HL-60 (cell line): ENCODE measurements around the gene TRPM6.

Source experiments
- DNase-seq, 2 experiments: peaks; one replicate each; pipeline ENCODE4 v3.0.0-alpha.2; 2010 to 2020; ENCODE audit warnings: low read depth in 1 of 2, low spot score in 1 of 2
- H3K27ac ChIP-seq: fragments of 250-450 bp; sonication (Bioruptor Pico); replicated peaks from 2 replicates; pipeline ENCODE4 v1.5.1; 2020; ENCODE audit warnings: mild to moderate bottlenecking, moderate library complexity
- H3K27me3 ChIP-seq: fragments of 250-450 bp; sonication (Bioruptor Pico); 2 replicates; pipeline ENCODE4 v1.5.1; 2021; ENCODE audit warnings: mild to moderate bottlenecking, moderate library complexity; ENCODE audit not compliant: insufficient read depth, poor library complexity, severe bottlenecking
- H3K4me3 ChIP-seq: replicated peaks from 2 replicates; pipeline ENCODE4 v1.5.1; 2011; ENCODE audit warnings: mild to moderate bottlenecking, control low read depth, low read length; ENCODE audit not compliant: insufficient read depth
- CTCF ChIP-seq: IDR thresholded peaks from one replicate; pipeline ENCODE4 v1.5.1; 2011; ENCODE audit warnings: low read length, control low read depth, inconsistent platforms; ENCODE audit not compliant: insufficient read depth
- GABPA ChIP-seq: IDR thresholded peaks from 2 replicates; pipeline ENCODE4 v1.6.1; 2012; ENCODE audit warnings: low read depth
- POLR2AphosphoS5 ChIP-seq: IDR thresholded peaks from 2 replicates; pipeline ENCODE4 v1.6.1; 2012; ENCODE audit warnings: low read depth
- SPI1 ChIP-seq: IDR thresholded peaks from 2 replicates; pipeline ENCODE4 v1.6.1; 2012; ENCODE audit warnings: low read depth, mild to moderate bottlenecking, borderline replicate concordance
- TF ChIP-seq, protein P1 (sequence below): IDR thresholded peaks from 2 replicates; pipeline ENCODE4 v1.6.1; 2012; ENCODE audit warnings: low read depth; ENCODE audit not compliant: insufficient replicate concordance

Gene TRPM6

DNA sequence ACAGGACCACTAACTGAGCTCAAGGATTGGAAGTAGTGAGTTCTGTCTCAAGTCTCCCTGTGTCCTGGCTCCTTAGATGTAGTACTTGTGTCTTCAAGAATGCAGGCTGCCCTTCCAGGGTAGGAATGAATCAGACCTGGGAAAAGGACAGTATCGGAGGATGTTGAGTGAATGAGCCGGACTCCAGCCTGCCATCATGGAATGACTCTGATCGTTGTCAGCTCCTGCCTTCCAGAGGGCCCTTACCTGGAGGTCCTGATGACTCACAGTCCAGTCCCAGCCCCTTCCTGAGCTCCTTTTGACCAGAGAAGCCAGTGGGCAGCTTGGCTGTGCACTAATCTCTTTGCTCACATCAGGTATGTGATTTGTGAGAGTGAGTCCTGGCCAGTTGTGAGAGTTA, 161.1 kb downstream of the TRPM6 start:
- peaks cover 5% of the 10 kb centered on the region for H3K27me3 ChIP-seq
- H3K4me3 ChIP-seq = no peak overlapping the region
- TF ChIP-seq CTCF (no peak), GABPA (no peak), POLR2AphosphoS5 (no peak), SPI1 (no peak)
- TF ChIP-seq, protein P1, sequence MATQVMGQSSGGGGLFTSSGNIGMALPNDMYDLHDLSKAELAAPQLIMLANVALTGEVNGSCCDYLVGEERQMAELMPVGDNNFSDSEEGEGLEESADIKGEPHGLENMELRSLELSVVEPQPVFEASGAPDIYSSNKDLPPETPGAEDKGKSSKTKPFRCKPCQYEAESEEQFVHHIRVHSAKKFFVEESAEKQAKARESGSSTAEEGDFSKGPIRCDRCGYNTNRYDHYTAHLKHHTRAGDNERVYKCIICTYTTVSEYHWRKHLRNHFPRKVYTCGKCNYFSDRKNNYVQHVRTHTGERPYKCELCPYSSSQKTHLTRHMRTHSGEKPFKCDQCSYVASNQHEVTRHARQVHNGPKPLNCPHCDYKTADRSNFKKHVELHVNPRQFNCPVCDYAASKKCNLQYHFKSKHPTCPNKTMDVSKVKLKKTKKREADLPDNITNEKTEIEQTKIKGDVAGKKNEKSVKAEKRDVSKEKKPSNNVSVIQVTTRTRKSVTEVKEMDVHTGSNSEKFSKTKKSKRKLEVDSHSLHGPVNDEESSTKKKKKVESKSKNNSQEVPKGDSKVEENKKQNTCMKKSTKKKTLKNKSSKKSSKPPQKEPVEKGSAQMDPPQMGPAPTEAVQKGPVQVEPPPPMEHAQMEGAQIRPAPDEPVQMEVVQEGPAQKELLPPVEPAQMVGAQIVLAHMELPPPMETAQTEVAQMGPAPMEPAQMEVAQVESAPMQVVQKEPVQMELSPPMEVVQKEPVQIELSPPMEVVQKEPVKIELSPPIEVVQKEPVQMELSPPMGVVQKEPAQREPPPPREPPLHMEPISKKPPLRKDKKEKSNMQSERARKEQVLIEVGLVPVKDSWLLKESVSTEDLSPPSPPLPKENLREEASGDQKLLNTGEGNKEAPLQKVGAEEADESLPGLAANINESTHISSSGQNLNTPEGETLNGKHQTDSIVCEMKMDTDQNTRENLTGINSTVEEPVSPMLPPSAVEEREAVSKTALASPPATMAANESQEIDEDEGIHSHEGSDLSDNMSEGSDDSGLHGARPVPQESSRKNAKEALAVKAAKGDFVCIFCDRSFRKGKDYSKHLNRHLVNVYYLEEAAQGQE = no peak
- DNase-seq = no peak
- H3K27ac ChIP-seq = no peak overlapping the region

- TF ChIP-seq CTCF (no peak), POLR2AphosphoS5 (no peak), SPI1 (no peak), GABPA (no peak)
- TF ChIP-seq, protein P1 = no peak
- H3K27me3 ChIP-seq = peaks cover 7% of the 10 kb centered on the region
- no peak overlapping the region for H3K27ac ChIP-seq
- H3K4me3 ChIP-seq = no peak overlapping the region
- no peak for DNase-seq
Observed at GRCh38 chr9:74724317-74724716, 163.4 kb downstream of the TRPM6 start.

- TF ChIP-seq SPI1 = no peak
- TF ChIP-seq CTCF = no peak
- TF ChIP-seq, protein P1 = no peak
- TF ChIP-seq GABPA = no peak
- TF ChIP-seq POLR2AphosphoS5 = no peak
- DNase-seq = no peak
- no peak overlapping the region for H3K4me3 ChIP-seq
- H3K27me3 ChIP-seq = peaks cover 3% of the 10 kb centered on the region
- H3K27ac ChIP-seq = no peak overlapping the region
Observed at GRCh38 chr9:74721696-74722660, 165.7 kb downstream of the TRPM6 start.
